NCI-H2227 (cell line): ENCODE data around the gene ESCO1.
"Not testable (repeated sequence)": the region's sequence is repeated elsewhere in the genome, so short reads cannot be mapped to it uniquely, and the experiment has no call there.

ENCODE experiments used
- DNase-seq: peaks from one replicate; lab custom pipeline; 2025; ENCODE audit not compliant: unreplicated experiment; lab: John Stamatoyannopoulos, UW

The ESCO1 gene, protein sequence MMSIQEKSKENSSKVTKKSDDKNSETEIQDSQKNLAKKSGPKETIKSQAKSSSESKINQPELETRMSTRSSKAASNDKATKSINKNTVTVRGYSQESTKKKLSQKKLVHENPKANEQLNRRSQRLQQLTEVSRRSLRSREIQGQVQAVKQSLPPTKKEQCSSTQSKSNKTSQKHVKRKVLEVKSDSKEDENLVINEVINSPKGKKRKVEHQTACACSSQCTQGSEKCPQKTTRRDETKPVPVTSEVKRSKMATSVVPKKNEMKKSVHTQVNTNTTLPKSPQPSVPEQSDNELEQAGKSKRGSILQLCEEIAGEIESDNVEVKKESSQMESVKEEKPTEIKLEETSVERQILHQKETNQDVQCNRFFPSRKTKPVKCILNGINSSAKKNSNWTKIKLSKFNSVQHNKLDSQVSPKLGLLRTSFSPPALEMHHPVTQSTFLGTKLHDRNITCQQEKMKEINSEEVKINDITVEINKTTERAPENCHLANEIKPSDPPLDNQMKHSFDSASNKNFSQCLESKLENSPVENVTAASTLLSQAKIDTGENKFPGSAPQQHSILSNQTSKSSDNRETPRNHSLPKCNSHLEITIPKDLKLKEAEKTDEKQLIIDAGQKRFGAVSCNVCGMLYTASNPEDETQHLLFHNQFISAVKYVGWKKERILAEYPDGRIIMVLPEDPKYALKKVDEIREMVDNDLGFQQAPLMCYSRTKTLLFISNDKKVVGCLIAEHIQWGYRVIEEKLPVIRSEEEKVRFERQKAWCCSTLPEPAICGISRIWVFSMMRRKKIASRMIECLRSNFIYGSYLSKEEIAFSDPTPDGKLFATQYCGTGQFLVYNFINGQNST

GRCh38 chr18:21600526-21601410, at the start of gene ESCO1:
ESCO1 (minus strand) TSS chr18:21600704; CDS start chr18:21574843, 25,861 bp downstream.
- peak; percentile 99 for DNase-seq

- DNase-seq, result not testable (repeated sequence)
Measured at GRCh38 chr18:21640375-21640774, 39.9 kb upstream of the ESCO1 start.

DNA sequence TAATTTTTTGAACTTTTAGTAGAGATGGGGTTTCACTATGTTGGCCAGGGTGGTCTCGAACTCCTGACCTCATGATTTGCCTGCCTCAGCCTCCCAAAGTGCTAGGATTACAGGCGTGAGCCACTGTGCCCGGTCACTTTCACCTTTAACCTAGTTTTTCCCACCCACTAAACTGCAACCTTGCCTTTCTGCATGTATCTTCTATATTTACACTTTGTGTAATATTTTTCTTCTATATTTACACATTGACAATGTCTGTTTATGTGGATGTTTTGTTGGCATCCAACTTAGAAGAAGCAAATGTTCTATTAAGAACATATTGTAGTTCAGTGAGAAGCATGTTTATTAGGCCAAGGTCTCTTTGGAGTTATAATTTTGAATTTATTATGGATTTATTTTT, 38.3 kb upstream of the ESCO1 start:
- DNase-seq, result no peak

GRCh38 chr18:21636769-21637168, 36.3 kb upstream of the ESCO1 start:
- DNase-seq, result no peak

GRCh38 chr18:21634588-21635199, 34.2 kb upstream of the ESCO1 start:
- no peak for DNase-seq

DNA sequence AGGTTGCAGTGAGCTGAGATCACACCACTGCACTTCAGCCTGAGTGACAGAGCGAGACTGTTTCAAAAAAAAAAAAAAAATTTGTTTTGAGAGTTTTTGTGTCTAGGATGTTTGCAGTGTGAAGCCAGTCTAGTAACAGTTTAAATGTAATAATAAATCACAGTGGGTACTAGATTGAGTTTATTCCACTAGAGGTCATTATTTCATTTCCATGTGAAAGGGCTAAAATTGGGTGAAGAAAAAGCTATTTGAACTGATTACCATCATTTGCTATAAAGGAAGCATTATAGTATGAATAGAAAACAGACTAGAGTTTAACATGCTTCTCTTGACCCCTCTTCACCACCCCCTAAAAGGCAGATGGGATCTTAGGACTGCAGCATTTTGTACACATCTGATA, 31.9 kb upstream of the ESCO1 start:
- no peak for DNase-seq

- DNase-seq, result no peak
Measured at GRCh38 chr18:21629089-21629832, 28.8 kb upstream of the ESCO1 start.

DNA sequence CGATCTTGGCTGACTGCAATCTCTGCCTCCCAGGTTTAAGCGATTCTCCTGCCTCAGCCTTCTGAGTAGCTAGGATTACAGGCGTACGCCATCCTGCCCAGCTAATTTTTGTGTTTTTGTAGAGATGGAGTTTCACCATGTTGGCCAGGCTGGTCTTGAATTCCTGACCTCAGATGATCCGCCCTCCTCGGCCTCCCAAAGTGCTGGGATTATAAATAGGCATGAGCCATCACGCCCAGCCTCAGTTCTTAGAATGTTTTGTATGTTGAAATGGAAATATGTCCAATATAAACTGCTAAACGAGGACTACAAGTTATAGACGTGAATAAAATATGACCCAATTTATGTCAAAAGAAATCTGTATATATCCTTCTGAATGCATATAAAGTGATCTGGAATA, 21.1 kb upstream of the ESCO1 start:
- DNase-seq, result not testable (repeated sequence)

DNA sequence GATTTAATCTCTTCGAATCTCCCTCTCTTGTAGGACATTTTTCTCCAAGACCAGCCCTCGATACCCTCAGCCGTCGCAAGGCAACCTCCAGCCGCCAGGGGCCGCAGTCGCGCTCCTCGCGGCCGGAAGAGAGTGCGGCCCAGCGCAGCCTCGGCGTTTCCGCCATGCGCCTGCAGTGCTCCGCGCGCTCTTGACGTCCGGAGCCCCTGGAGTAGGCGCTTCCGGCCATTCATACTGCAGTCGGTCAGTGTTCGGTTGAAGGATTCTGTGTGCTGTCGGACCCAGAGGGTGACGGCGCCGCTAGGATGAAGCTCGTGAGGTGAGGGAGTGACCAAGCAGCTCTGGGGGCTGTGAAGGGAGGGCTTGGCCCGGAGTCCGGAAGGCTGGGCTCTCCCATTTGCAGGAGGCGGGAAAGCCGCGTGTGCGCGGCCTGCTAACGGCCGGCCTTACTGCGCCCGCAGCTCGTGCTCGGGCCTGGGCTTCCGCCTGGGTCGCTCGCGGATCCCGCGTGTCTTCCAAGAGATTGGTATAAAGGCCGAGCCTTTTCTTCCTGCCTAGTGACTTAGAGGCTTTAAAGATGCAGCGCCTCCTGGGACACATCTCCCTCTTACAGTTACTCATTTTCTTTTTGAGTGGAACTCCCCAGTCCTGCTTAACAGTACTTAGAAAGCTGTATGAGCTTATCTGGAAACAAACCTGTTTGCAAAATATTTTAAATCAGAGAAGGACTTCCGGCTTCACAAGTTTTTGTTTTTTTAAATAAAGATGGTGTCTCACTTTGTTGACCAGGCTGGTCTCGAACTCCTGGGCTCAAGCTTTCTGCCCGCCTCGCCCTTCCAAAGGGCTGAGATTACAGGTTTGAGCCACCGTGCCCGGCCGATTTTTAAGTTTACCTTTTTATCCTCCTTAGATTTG, 11.9 kb upstream of the ESCO1 start, which contains the start of gene SNRPD1:
Gene SNRPD1 (plus strand): TSS at position 190 of the 915 bp plus-strand sequence. CDS start 116 bp downstream, at position 306.
- peak; percentile 97 for DNase-seq

- DNase-seq, result not testable (repeated sequence)
Measured at GRCh38 chr18:21611401-21612124, 11.1 kb upstream of the ESCO1 start.

DNA sequence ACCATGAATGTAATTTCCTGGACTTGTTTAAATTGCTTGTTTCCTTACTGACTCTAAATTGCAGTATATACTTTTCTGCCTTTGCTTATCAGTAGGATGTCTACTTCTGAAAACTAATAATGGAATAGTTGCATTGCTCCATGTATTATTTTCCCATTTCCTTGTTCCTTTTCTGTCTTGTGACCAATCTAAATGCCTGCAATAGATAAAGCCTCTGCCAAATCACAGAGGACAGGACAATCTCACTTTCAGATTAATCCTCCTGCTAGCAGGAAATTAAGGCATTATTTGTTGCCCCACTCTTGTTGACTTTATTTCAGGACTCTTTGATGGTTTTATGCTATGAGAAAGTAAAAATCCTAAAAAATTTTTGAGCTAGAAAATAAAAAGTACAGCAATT, 4.7 kb upstream of the ESCO1 start:
- DNase-seq, result no peak

DNA sequence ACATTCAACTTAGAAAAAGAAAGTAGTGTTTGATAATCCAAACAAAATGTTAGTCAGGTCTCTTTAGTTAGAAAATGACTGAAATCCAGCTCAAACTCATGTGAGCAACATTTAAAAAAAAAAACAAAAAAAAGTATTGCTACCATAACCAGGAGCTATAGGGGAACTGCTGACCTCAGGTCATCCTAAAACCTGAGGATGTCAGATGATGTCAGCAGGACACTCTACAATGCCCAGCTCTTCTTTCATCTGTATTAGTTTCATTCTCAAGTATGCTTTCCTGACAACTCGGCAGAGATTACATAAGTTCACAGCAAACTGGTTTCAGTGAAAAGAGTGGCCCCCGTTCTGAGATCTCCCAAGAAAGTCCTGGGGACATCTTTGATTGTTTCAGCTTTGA, 4.2 kb upstream of the ESCO1 start:
- no peak for DNase-seq

- DNase-seq, result no peak
Measured at GRCh38 chr18:21602299-21602587, 1.7 kb upstream of the ESCO1 start.

DNA sequence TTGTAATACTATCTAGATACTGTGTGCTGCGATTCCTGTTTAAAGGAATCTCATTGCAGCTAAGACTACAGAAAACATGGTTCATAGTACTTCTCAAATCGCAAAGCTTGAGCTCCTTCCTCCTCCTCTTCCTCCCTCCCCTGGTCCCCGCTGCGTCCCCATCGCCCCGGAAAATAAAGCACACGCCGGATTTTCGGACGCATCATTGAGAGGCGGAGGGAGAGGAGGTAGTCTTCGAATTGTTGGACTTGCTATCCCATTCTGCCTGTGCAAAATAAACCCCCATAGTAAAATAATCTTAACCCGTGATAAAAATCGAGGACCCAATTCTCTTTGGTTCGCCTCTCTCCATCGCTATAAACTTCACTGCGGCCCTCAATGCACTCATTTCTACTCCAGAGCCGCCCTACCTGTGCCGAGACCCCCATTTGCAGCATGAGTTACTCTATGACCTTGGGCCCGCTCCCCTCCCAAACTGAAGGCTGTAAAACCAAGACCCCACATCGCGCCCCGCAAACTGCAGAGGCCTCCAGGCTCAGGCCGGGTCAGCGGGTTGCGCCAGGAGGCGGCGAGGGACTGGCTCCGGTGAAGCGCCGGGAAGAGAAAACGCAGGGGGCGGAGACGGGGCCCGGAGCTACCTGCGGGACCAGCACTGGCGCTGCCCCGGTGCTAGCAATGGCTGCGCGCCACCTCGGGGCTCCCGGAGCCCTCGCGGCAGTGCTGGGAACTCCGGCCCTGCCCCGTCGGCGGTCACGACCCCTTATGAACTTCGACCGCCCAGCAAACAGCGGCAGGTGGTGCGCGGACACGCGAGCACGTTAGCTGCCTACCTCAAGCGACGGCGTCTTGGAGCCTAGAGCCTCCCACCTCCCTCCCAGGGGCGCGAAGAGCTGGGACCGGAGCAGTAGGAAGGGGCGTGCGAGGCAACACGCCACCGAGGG, 649 bp downstream of the ESCO1 start:
- DNase-seq, result peak; percentile 81

- DNase-seq, result peak; percentile 51
Measured at GRCh38 chr18:21598726-21599584, 1.5 kb downstream of the ESCO1 start.

DNA sequence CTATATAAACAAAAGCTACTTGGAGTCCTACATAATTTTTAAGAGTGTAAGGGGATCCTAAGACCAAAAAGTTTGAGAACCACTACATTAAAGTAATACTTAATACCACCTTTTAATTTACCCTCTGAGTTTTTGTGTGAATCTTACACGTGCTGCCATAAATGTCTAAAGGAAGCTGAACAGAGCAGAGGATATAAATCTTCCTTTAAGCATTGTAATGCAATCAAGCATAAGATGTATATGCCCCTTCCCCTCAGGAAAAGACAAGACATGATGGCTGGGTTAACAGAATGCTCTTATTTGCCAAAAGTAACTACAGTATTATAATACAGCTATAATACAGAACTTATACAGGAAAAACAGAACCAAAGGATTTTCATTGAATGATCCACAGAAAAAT, 2.9 kb downstream of the ESCO1 start:
- DNase-seq, result no peak
